Middle frontal gyrus (tissue), 1 donor: ENCODE results near the gene GTF2I.
"Not testable (repeated sequence)": the region's sequence is repeated elsewhere in the genome, so short reads cannot be mapped to it uniquely, and the experiment has no call there.

ENCODE experiments used
- DNase-seq: peaks from one replicate; pipeline ENCODE4 v3.0.0-alpha.2; 2015; ENCODE audit warnings: low spot score; ENCODE audit errors: extremely low spot score

The GTF2I gene

DNA sequence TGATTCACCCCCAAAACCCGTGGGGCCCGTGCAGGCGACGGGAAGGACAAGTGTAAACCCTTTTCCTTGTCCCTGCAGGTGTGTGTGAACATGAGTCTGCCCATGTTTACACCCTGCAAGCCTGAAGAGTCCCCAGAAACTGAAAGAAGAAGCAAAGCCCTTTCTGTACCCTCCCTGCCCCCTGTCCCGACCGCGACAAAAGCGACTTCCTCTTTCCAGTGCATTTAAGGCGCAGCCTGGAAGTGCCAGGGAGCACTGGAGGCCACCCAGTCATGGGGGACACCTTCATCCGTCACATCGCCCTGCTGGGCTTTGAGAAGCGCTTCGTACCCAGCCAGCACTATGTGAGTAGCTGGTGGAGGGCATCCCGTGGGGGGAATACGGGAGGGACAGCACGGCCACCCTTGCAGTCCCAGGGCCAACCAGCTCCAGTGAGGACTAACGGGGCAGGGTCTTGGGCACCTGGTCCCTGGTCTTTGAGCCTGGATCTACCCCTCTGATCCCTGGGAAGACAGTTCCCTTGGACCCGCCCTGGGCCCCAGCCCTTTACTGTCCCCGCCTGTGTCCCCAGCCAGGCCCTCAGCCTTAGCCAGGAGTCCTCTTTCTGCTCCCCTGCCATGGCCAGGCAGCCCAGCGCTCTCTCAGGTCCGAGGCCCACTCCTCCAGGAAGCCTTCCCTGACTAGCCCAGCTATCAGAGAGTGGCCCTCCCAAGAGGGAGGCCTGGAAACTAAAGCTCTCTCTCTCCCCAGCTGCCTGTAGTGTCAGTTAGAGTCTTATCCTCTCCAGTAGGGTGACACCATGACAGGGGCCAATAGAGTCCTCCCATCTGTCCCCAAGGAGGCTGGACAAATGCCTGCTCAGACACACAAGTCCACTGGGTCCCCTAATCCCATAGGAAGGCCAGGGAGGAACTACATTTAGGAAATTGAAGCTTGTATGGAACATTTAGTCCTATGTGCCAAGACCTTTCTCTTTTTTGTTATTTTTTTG lies 116.5 kb downstream of the GTF2I start, which contains the start of gene NCF1:
Gene NCF1, plus strand, starts transcription at position 252 of the 991 bp plus-strand sequence. Its CDS starts 21 bp downstream, at position 273.
- DNase-seq: not testable (repeated sequence)

DNA sequence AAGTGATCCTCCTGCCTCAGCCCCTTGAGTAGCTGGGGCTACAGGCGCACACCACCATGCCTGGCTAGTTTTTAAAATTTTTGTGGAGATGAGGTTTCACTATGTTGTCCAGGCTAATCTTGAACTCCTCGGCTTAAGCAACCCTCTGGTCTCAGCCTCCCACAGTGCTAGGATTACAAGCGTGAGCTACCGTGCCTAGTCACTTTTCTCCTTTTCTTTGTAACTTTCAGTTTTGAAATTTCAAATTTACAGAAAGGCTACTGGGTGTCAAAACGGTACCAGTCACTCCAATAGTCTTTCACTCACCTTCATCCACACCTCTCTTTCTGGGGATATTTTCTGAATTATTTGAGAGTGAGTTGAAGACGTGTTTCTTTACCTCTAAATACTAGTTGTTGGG lies 117.6 kb downstream of the GTF2I start:
- DNase-seq: not testable (repeated sequence)

DNA sequence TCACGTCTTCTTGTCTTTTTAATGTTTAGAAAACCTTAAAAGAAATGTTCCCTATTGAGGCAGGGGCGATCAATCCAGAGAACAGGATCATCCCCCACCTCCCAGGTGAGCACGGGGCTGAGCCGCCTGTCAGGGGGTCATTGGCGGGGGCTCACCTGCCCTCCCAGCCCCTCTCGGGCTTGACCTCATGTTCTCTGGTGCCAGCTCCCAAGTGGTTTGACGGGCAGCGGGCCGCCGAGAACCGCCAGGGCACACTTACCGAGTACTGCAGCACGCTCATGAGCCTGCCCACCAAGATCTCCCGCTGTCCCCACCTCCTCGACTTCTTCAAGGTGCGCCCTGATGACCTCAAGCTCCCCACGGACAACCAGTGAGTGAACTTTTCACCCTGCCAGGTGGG lies 121.5 kb downstream of the GTF2I start:
- DNase-seq: not testable (repeated sequence)

DNA sequence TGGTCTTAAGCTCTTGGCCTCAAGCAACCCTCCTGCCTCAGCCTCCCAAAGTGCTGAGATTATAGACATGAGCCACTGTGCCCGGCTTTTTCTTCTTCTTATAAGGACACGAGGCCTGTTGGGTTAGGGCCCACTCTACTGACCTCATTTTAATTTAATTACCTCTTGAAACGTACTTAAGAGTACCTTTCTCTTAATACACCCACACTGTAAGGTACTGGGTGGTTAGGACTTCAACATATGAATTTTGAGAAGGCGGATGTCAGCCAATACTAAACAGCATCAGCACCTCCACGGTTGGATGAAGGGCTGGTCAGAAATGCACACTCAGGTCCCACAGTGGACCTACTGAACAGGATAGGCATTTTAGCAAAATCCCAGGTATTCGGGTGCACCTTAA lies 124.2 kb downstream of the GTF2I start:
- DNase-seq: not testable (repeated sequence)

DNA sequence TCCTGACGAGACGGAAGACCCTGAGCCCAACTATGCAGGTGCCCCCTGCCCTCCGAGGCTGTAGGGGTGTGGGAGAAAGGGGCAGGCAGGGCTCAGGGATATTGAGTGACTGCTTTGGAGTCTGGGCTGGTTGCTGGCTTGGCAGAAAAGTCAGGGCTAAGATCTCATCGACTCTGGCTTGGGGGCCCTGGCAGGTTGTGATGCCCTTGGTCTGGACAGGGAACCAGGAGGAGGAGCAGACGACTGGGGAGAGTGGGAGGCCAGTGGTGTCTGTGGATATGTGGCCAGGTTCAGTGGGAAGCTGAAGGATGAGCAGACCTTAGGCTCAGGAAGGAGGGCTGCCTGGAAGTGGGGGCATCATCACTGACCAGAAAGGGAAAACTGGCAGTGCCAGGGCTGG lies 126.1 kb downstream of the GTF2I start:
- DNase-seq: not testable (repeated sequence)

DNA sequence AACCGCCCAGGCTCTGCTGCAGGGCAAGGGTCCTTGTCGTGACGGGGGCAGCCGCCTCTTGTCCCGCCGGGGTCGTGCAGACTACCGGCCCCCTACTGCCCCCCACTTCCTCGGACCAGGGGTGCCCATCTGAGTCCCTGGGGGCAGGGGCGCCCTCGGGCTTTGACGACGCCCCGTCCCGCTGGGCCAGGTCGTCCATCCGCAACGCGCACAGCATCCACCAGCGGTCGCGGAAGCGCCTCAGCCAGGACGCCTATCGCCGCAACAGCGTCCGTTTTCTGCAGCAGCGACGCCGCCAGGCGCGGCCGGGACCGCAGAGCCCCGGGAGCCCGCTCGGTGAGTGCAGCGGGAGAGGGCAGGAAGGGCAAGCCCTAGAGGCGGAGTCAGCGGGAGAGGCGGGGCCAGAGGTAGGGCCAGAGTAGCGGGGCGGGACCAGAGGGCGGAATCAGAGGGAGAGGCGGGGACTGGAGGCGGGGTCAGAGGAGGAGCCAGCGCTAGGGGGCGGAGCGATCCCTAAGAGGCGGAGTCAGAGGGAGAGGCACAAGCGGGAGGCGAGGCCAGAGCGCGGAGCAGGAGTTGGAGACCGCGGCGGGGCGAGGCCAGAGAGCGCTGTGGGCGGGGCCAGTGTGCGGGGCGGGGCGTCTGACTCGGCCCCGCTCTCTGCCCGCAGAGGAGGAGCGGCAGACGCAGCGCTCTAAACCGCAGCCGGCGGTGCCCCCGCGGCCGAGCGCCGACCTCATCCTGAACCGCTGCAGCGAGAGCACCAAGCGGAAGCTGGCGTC lies 131.0 kb downstream of the GTF2I start:
- peak; percentile 74 for DNase-seq

DNA sequence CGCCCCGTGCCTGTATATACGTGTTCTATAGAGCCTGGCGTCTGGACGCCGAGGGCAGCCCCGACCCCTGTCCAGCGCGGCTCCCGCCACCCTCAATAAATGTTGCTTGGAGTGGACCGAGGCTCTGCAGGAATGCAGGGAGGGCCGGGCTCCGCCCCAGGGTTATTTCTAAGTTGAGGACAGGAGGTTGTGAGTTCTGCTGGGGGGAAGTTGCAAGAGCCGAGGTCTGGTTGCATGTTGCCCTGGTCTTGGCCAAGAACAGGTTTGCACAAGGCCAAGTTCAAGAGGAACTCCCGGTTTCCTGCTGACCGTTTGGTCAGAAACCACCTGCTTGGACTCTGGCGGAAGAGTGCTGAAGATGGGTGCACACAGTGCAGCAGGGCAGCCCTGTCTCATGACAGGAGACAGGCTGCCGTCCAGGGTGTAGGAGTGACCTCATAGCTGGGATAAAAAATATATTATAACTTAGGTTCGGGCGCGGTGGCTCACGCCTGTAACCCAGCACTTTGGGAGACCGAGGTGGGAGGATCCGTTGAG lies 131.8 kb downstream of the GTF2I start:
- DNase-seq: not testable (repeated sequence)

DNA sequence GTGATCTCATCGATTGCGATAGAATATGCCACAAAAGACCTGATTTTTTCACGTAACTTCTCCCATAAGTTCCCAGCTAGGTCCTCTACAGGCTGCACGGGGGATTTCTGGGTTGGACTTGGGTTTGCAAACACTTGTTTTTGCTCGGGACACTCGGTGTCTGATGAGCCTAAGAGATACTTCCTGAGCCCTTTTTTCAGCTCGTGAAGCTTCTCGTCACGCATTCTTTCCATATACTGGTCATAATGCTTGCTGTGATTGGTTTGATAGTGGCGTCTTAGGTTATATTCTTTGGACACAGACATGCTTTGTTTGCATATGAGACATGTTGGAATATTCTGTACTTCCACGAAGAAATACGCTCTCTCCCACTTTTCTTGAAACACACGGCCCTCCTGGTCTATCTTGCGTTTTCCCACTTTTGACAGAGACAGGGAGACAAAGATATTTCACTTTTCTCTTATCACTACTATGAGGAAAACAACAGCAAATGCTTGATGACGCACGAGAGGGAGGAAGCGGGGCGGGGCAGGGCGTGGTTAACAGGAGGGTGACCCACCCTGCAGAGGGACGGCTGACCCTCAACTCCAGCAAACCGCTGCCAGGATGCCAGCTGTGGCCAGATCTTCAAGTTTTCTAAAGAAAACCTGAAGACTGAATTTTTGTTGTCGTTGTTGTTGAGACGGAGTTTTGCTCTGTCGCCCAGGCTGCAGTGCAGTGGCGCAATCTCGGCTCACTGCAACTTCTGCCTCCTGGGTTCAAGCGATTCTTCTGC lies 140.5 kb downstream of the GTF2I start:
- DNase-seq: not testable (repeated sequence)

DNA sequence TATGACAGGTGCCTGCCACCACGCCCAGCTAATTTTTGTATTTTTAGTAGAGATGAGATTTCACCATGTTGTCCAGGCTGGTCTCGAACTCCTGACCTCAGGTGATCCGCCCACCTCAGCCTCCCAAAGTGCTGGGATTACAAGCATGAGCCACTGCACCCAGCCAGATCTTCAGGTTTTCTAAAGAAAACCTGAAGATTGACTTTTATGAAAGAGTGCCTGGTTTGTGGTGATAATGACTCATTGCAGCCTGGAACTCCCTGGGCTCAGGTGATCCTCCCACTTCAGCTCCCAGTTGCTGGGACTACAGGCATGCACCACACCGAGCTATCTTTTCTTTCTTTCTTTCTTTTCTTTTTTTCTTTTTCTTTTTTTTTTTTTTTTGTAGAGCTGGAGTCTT lies 141.1 kb downstream of the GTF2I start:
- not testable (repeated sequence) for DNase-seq
